RWPE2 (cell line): ENCODE results near the gene KIF7.

Source experiments
- ATAC-seq: fragments of 200-7000 bp; cut with Tn5 transposase; 3 replicates; pipeline ENCODE4 v1.9.1; 2021; ENCODE audit warnings: low read depth
- DNase-seq: peaks from one replicate; pipeline ENCODE4 v3.0.0-alpha.2; 2020; ENCODE audit warnings: low spot score
- H3K27ac ChIP-seq: fragments of 450-650 bp; 2 replicates; pipeline ENCODE4 v1.5.1; 2017; ENCODE audit warnings: mild to moderate bottlenecking; ENCODE audit not compliant: poor library complexity, severe bottlenecking
- H3K27me3 ChIP-seq: fragments of 250-450 bp; sonication (Bioruptor Pico); 2 replicates; pipeline ENCODE4 v1.5.1; 2021; ENCODE audit warnings: mild to moderate bottlenecking, moderate library complexity; ENCODE audit not compliant: insufficient read depth, poor library complexity, severe bottlenecking
- H3K36me3 ChIP-seq: fragments of 250-450 bp; sonication (Bioruptor Pico); 2 replicates; pipeline ENCODE4 v1.5.1; 2020; ENCODE audit warnings: low read depth, mild to moderate bottlenecking, moderate library complexity
- H3K4me1 ChIP-seq: fragments of 250-450 bp; sonication (Bioruptor Pico); 2 replicates; pipeline ENCODE4 v1.5.1; 2021; ENCODE audit warnings: mild to moderate bottlenecking, moderate library complexity; ENCODE audit not compliant: insufficient read depth, poor library complexity, severe bottlenecking
- H3K4me3 ChIP-seq: fragments of 250-450 bp; sonication (Bioruptor Pico); 2 replicates; pipeline ENCODE4 v1.5.1; 2021; ENCODE audit warnings: mild to moderate bottlenecking, moderate library complexity; ENCODE audit not compliant: severe bottlenecking
- H3K9me3 ChIP-seq: fragments of 250-450 bp; sonication (Bioruptor Pico); 2 replicates; pipeline ENCODE4 v1.5.1; 2021; ENCODE audit warnings: mild to moderate bottlenecking, moderate library complexity; ENCODE audit not compliant: severe bottlenecking
- CTCF ChIP-seq: fragments of 450-650 bp; IDR thresholded peaks from one replicate; pipeline ENCODE4 v1.5.1; 2017; ENCODE audit warnings: mild to moderate bottlenecking, moderate library complexity; ENCODE audit not compliant: poor library complexity, severe bottlenecking

Gene KIF7

GRCh38 chr15:89632563-89633430 lies 22.5 kb downstream of the KIF7 start:
- DNase-seq (no peak), ATAC-seq (no peak)
- peaks cover 2% of the 10 kb centered on the region for H3K9me3 ChIP-seq
- H3K4me3 ChIP-seq: no peak overlapping the region
- no peak overlapping the region for H3K27ac ChIP-seq
- TF ChIP-seq CTCF: no peak
- no peaks in the 10 kb centered on the region for H3K27me3 ChIP-seq
- no peaks in the 10 kb centered on the region for H3K4me1 ChIP-seq
- peaks cover 58% of the 10 kb centered on the region for H3K36me3 ChIP-seq

DNA sequence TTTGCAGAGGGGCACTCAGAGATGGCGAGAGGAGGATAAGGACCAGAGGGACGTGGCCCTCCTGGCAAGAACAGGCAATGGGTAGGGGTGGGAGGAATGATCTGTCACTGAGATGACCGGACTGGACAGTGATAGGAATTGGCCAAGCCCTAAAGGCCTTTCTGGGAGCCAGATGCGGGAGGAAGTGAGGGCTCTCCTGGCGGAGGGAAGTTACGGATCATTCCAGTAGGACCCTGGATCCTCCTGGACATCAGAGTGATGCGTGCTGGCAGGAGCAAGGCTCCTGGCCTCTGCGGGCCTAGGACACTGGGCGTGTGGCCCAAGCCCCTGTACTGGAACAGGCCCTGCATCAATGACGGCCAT lies 23.4 kb downstream of the KIF7 start:
- TF ChIP-seq CTCF: no peak
- DNase-seq (no peak), ATAC-seq (peak; percentile 6; the same call in 2 of the 3 replicates)
- Histone ChIP-seq H3K27ac (no peak overlapping the region), H3K4me1 (no peaks in the 10 kb centered on the region), H3K4me3 (no peak overlapping the region), H3K9me3 (no peaks in the 10 kb centered on the region), H3K36me3 (peaks cover 67% of the 10 kb centered on the region), H3K27me3 (no peaks in the 10 kb centered on the region)

DNA sequence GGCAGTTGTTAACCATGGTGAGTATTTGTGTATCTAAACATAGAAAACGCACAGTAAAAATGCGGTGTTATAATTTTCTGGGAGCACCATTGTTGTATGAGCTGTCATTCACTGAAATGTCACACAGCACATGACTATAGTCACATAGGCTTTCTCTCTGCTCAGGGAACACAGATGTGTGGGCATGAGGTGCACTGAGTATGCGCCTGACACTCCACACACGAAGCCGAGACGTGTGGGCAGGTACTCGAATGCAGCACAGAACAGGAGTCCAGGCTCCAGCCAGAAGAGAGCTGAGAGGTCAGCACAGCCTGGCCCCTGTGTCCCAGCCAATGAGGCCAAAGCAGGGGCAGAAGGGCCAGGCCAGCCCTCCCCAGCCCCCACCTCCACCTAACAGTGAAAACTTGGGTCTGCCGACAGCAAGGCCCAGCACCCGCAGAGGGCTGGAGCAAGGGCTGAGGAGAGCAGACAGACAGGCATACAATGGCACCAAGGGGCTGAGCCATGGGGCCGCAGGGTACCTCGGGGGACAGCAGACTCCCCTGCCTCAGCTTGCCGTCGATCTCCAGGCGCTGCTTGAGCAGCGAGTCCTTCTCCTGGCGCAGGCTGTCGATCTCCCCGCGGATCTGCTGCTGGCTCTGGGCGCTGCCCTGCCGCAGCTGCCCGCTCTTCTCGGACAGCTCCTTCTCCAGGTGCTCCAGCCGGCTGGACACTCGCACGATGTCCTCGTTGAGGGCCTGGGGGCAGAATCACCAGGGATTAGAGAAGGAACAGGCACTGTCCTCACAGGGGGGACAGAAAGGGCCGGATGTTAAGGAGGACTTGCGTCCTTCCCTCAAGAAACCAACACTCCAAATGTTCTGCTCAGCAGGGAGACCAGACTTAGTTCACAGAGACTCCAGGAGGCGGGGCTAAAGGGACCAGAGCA lies 24.0 kb downstream of the KIF7 start:
- Histone ChIP-seq H3K4me3 (no peak overlapping the region), H3K4me1 (no peaks in the 10 kb centered on the region), H3K9me3 (no peaks in the 10 kb centered on the region), H3K27ac (no peak overlapping the region), H3K27me3 (no peaks in the 10 kb centered on the region), H3K36me3 (peaks cover 73% of the 10 kb centered on the region)
- ATAC-seq (peak; percentile 3; the same call in 2 of the 3 replicates), DNase-seq (no peak)
- no peak for TF ChIP-seq CTCF

- peaks cover 83% of the 10 kb centered on the region for H3K36me3 ChIP-seq
- H3K9me3 ChIP-seq: no peaks in the 10 kb centered on the region
- ATAC-seq (no peak), DNase-seq (no peak)
- H3K4me1 ChIP-seq: no peaks in the 10 kb centered on the region
- H3K27me3 ChIP-seq: no peaks in the 10 kb centered on the region
- H3K27ac ChIP-seq: no peak overlapping the region
- no peak overlapping the region for H3K4me3 ChIP-seq
- TF ChIP-seq CTCF: no peak
Observed at GRCh38 chr15:89630260-89630659, 25.0 kb downstream of the KIF7 start.
